Measurements from ENCODE around the gene FGF7.

FGF7 gene

DNA sequence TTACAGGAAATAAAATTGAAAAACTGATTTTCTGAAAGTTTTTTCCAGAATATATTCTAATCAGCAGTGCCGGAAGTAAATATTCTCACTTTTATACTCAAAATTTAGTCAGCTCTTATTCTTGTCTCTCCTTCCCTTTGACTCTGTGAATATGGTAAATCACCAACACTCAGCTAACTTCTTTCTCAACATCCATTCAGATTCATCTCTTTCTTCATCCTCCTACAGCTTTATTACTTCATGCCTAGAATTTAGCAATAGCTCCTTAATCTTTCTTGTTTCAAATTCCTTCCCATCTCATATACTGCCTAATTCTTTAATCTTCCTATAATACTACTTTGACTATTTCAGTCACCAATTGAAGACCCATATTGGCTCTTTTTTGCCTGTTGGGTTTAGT is 67.9 kb downstream of the FGF7 start (continued):
- TF ChIP-seq, protein P1, sequence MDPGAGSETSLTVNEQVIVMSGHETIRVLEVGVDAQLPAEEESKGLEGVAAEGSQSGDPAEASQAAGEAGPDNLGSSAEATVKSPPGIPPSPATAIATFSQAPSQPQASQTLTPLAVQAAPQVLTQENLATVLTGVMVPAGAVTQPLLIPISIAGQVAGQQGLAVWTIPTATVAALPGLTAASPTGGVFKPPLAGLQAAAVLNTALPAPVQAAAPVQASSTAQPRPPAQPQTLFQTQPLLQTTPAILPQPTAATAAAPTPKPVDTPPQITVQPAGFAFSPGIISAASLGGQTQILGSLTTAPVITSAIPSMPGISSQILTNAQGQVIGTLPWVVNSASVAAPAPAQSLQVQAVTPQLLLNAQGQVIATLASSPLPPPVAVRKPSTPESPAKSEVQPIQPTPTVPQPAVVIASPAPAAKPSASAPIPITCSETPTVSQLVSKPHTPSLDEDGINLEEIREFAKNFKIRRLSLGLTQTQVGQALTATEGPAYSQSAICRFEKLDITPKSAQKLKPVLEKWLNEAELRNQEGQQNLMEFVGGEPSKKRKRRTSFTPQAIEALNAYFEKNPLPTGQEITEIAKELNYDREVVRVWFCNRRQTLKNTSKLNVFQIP (CRISPR knock-in tag; IDR thresholded peaks at IDR 0.05; ENCODE audit: borderline replicate concordance, low read depth) = no peak
- TF ChIP-seq SNAI2 (CRISPR knock-in tag; IDR thresholded peaks at IDR 0.05) = no peak
- TF ChIP-seq ISL1 (CRISPR knock-in tag; IDR thresholded peaks at IDR 0.05) = no peak
- TF ChIP-seq ZC3H10 (CRISPR knock-in tag; IDR thresholded peaks at IDR 0.05) = no peak
- no peak for TF ChIP-seq TCF4 (CRISPR knock-in tag; IDR thresholded peaks at IDR 0.05; ENCODE audit: borderline replicate concordance)
- TF ChIP-seq BACH2 (CRISPR knock-in tag; IDR thresholded peaks at IDR 0.05; ENCODE audit: borderline replicate concordance) = no peak
- TF ChIP-seq ZNF70 (CRISPR knock-in tag; IDR thresholded peaks at IDR 0.05) = no peak

DNA sequence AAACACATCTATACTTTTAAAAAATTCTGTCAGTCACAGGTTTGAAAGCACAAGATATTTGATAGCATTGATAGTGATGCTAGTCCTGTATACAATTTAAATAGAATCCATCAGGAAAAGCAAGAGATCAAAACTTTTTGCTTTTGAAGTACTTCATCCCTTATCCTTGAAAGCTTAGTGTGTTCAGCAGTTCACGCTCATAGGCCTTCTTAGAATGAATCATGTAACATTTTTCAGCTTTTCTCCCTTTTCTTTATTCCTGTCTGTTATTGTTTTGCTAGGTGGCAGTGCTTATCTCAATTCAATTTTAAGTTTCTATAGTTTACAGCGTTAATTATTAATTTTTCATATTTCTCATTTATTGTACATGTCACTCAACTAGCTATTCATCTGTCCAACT is 69.1 kb downstream of the FGF7 start:
- no peak for ATAC-seq
- TF ChIP-seq ZNF565 (CRISPR knock-in tag; conservative IDR thresholded peaks at IDR 0.05; ENCODE audit: low read depth) (no peak), TOX (CRISPR knock-in tag; IDR thresholded peaks at IDR 0.05; ENCODE audit: borderline replicate concordance) (no peak), PPARA (CRISPR knock-in tag; IDR thresholded peaks at IDR 0.05; ENCODE audit: borderline replicate concordance) (no peak)

DNA sequence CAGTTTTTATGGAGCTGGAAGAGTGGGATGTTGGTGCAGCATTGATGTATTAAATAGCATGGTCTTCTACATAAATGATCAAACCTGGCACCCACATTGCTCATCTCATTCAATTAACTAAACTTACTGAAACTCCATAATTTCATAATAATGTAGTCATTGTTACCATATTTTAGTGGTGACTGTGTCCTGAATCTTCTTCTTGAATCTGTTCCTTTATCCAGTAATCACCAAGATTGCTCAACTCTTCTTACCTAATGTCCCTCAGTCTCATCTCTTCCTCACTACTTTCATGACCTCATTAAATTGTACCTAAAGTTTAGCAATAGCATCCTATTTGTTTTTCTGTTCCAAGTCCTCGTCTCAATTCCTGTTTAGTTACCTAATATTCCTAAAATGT is 69.8 kb downstream of the FGF7 start:
- no peak for ATAC-seq
- TF ChIP-seq TOX (CRISPR knock-in tag; IDR thresholded peaks at IDR 0.05; ENCODE audit: borderline replicate concordance) (no peak), ZNF70 (CRISPR knock-in tag; IDR thresholded peaks at IDR 0.05) (no peak), ARNTL (CRISPR knock-in tag; IDR thresholded peaks at IDR 0.05; ENCODE audit: borderline replicate concordance, low read depth) (no peak), GLIS3 (CRISPR knock-in tag; IDR thresholded peaks at IDR 0.05) (no peak), CSDC2 (CRISPR knock-in tag; IDR thresholded peaks at IDR 0.05) (no peak), ISL1 (CRISPR knock-in tag; IDR thresholded peaks at IDR 0.05) (peak; percentile 74)
- TF ChIP-seq, protein P1 (CRISPR knock-in tag; IDR thresholded peaks at IDR 0.05; ENCODE audit: borderline replicate concordance, low read depth) = no peak

DNA sequence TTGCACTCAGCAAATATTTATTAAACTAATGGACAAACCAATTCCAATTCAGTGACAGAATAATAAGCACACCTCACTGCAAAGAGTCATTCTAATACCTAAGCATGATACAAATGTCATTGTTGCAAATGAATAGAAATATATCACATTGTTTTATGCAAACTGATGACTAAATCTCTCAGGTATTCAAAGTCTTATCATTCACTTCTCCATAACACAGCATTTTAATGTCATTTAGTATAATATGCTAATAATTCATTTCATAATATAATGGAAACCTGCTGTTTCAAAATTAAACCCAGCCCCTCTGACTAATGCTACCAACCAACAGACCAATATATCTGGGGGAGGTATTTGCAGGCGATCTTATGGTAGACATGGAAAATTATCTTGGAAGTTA is 71.8 kb downstream of the FGF7 start:
- TF ChIP-seq TOX (CRISPR knock-in tag; IDR thresholded peaks at IDR 0.05; ENCODE audit: borderline replicate concordance) (peak; percentile 52; the same call in 1 of the 2 replicates), ZC3H10 (CRISPR knock-in tag; IDR thresholded peaks at IDR 0.05) (no peak), SNAI2 (CRISPR knock-in tag; IDR thresholded peaks at IDR 0.05) (no peak), ISL1 (CRISPR knock-in tag; IDR thresholded peaks at IDR 0.05) (peak; percentile 96), CREB5 (CRISPR knock-in tag; IDR thresholded peaks at IDR 0.05; ENCODE audit: low read depth) (peak; percentile 86), RARB (CRISPR knock-in tag; IDR thresholded peaks at IDR 0.05) (no peak), PATZ1 (CRISPR knock-in tag; IDR thresholded peaks at IDR 0.05; ENCODE audit: borderline replicate concordance) (peak; percentile 59; the same call in 1 of the 2 replicates), ZFP3 (CRISPR knock-in tag; IDR thresholded peaks at IDR 0.05) (no peak), TCF4 (CRISPR knock-in tag; IDR thresholded peaks at IDR 0.05; ENCODE audit: borderline replicate concordance) (peak; percentile 57)
- ATAC-seq = peak; percentile 89

DNA sequence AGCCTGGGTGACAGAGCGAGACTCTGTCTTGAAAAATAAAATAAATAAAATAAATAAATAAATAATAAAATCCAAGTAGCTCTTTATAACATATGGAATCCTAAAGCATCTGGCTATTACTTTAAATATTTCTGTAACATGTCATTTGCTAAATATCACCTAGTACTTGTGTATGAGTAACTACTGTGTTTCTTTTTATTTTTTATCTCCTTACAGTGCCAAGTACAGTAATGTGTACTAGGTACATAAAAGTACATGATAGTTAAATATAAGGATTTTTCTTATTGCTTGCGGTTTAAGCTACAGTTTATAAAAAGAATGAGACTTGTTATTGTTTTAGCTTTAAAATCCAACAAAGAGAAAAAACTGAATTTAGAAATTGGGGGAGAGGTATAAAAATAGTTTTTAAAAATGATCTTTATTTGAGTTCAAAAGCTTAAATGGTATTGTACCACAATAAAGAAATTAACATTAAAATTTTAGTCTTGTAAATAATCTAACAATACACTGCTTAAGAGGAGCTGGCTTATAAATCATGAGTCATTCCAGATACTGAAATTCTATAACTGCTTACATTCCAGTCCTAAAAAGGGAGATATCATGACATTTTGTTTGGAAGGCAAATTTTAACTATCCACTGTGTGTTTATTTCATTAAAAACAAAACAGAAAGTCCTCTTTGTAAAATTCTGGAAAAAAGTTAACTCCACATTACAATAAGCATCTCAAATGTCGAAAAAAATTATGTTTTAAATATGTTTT is 73.1 kb downstream of the FGF7 start:
- 0 out of 2 replicates have a peak, but pooled peaks have one; percentile 11 for TF ChIP-seq ZFP30 (CRISPR knock-in tag; IDR thresholded peaks at IDR 0.05)
- TF ChIP-seq ISL1 (CRISPR knock-in tag; IDR thresholded peaks at IDR 0.05) = no peak

More for the DNA sequence above, 73.1 kb downstream of the FGF7 start:
- peak; percentile 49; the same call in 2 of the 3 replicates for ATAC-seq

All from SK-N-SH treated with all-trans-retinoic acid at 6 μM for 48 hours (cell line).